K562 (cell line): ENCODE measurements around the gene ARHGEF6. TPM values are rescaled to one million over a fixed set of nuclear protein-coding genes. Genes with fewer than 3 reads are reported as not detected.

ENCODE experiments used
- BRF2 ChIP-seq: IDR thresholded peaks from 3 replicates; pipeline ENCODE4 v1.6.1; 2011; ENCODE audit warnings: borderline replicate concordance, mild to moderate bottlenecking; ENCODE audit not compliant: insufficient read length, insufficient read depth
- CBX2 ChIP-seq: fragments of 200-600 bp; sonication (generic); IDR thresholded peaks from one replicate; pipeline ENCODE4 v1.6.1; 2012; ENCODE audit warnings: mild to moderate bottlenecking, low read length, inconsistent platforms; ENCODE audit not compliant: insufficient read depth, poor library complexity, severe bottlenecking
- CEBPG ChIP-seq, 3 experiments: fragments of 200-800 bp in 1 of 3; sonication (Bioruptor generic) in 1 of 3; sonication (generic) in 1 of 3; formaldehyde crosslinking in 1 of 3; IDR thresholded peaks in 2 of 3; conservative IDR thresholded peaks in 1 of 3; 2 replicates each; pipeline versions ENCODE4 v1.6.1 to v1.8.0; 2016 to 2022; ENCODE audit warnings: missing compliant biosample characterization in 2 of 3, missing genetic modification characterization in 2 of 3, mild to moderate bottlenecking in 1 of 3, missing genetic modification reagents in 1 of 3
- COPS2 ChIP-seq: fragments of 450-650 bp; conservative IDR thresholded peaks from 2 replicates; pipeline ENCODE4 v1.6.1; 2016; ENCODE audit warnings: mild to moderate bottlenecking, moderate library complexity
- DIDO1 ChIP-seq: fragments of 450-650 bp; IDR thresholded peaks from 2 replicates; pipeline ENCODE4 v1.6.1; 2016; ENCODE audit warnings: low read depth, missing biosample characterization, missing genetic modification characterization
- E2F1 ChIP-seq: sonication (generic); formaldehyde crosslinking; IDR thresholded peaks from 2 replicates; pipeline ENCODE4 v1.8.1; 2023; ENCODE audit warnings: mild to moderate bottlenecking, missing genetic modification reagents, moderate library complexity
- ELF4 ChIP-seq: fragments of 450-650 bp; formaldehyde crosslinking; IDR thresholded peaks from 2 replicates; pipeline ENCODE4 v1.4.0; 2022; ENCODE audit warnings: missing genetic modification characterization
- ELK1 ChIP-seq: sonication (generic); formaldehyde crosslinking; IDR thresholded peaks from 2 replicates; pipeline ENCODE4 v1.8.1; 2022; ENCODE audit warnings: missing genetic modification reagents
- ILF3 ChIP-seq: fragments of 450-650 bp; IDR thresholded peaks from 2 replicates; pipeline ENCODE4 v1.6.1; 2018; ENCODE audit warnings: antibody characterized with exemption, mild to moderate bottlenecking, moderate library complexity, borderline replicate concordance
- IRF2 ChIP-seq: sonication (generic); formaldehyde crosslinking; IDR thresholded peaks from 2 replicates; pipeline ENCODE4 v1.8.1; 2022; ENCODE audit warnings: mild to moderate bottlenecking, missing genetic modification reagents
- JUNB ChIP-seq: fragments of 450-650 bp; formaldehyde crosslinking; conservative IDR thresholded peaks from 2 replicates; pipeline ENCODE4 v1.4.0; 2020; ENCODE audit warnings: mild to moderate bottlenecking
- KHSRP ChIP-seq: fragments of 450-650 bp; IDR thresholded peaks from 2 replicates; pipeline ENCODE4 v1.6.1; 2017
- LEF1 ChIP-seq: fragments of 450-650 bp; IDR thresholded peaks from 2 replicates; pipeline ENCODE4 v1.6.1; 2016; ENCODE audit warnings: mild to moderate bottlenecking
- MAX ChIP-seq: sonication (generic); formaldehyde crosslinking; IDR thresholded peaks from 2 replicates; pipeline ENCODE4 v1.9.0; 2022; ENCODE audit warnings: mild to moderate bottlenecking, missing genetic modification reagents
- NCOR1 ChIP-seq: fragments of 450-650 bp; IDR thresholded peaks from 2 replicates; pipeline ENCODE4 v1.6.1; 2016; ENCODE audit warnings: mild to moderate bottlenecking, moderate library complexity
- NR3C1 ChIP-seq: sonication (generic); formaldehyde crosslinking; IDR thresholded peaks from 2 replicates; pipeline ENCODE4 v1.8.1; 2022; ENCODE audit warnings: missing genetic modification reagents
- PHB ChIP-seq: fragments of 250-450 bp; sonication (Bioruptor Pico); IDR thresholded peaks from 2 replicates; pipeline ENCODE4 v1.5.0; 2021
- POLR2AphosphoS5 ChIP-seq: IDR thresholded peaks from 2 replicates; pipeline ENCODE4 v1.6.1; 2011; ENCODE audit warnings: mild to moderate bottlenecking, low read depth, low read length, moderate library complexity; ENCODE audit not compliant: control insufficient read depth, insufficient read depth
- RHOXF2B ChIP-seq: fragments of 250-450 bp; sonication (Bioruptor Pico); conservative IDR thresholded peaks from 2 replicates; pipeline ENCODE4 v1.5.1; 2021
- SIRT6 ChIP-seq: IDR thresholded peaks from one replicate; pipeline ENCODE4 v1.6.1; 2012; ENCODE audit warnings: low read depth, mild to moderate bottlenecking, control low read depth, inconsistent platforms, low read length, moderate library complexity
- SMAD2 ChIP-seq: fragments of 150-350 bp; IDR thresholded peaks from 2 replicates; pipeline ENCODE4 v1.6.1; 2014; ENCODE audit warnings: low read depth, mild to moderate bottlenecking, low read length
- TCFL5 ChIP-seq: fragments of 250-450 bp; sonication (Bioruptor Pico); conservative IDR thresholded peaks from 2 replicates; pipeline ENCODE4 v1.6.1; 2021; ENCODE audit warnings: mild to moderate bottlenecking, moderate library complexity, matching md5 sums
- YBX1 ChIP-seq: fragments of 450-650 bp; IDR thresholded peaks from 2 replicates; pipeline ENCODE4 v1.7.1; 2016; ENCODE audit warnings: mild to moderate bottlenecking
- ZNF184 ChIP-seq: sonication (generic); formaldehyde crosslinking; IDR thresholded peaks from 2 replicates; pipeline ENCODE4 v1.5.0; 2020; ENCODE audit warnings: missing genetic modification reagents
- ZNF586 ChIP-seq: fragments of 450-650 bp; formaldehyde crosslinking; conservative IDR thresholded peaks from 2 replicates; pipeline ENCODE4 v1.4.0; 2020; ENCODE audit warnings: mild to moderate bottlenecking, moderate library complexity
- ZNF76 ChIP-seq: fragments of 250-450 bp; sonication (Bioruptor Pico); IDR thresholded peaks from 2 replicates; pipeline ENCODE4 v1.4.0; 2020; ENCODE audit warnings: mild to moderate bottlenecking, moderate library complexity, borderline replicate concordance
- polyA plus RNA-seq, 8 experiments: library from polyadenylated mRNA; depleted of rRNA in 4 of 8; stranded (reverse) in 5 of 8; unstranded in 3 of 8; fragments of >200 nt; fragmentation: Nextera tagmentation in 2 of 8; fragmentation: Illumina TruSeq in 1 of 8; extraction: Ambion mirVana in 2 of 8; extraction: Trizol in 1 of 8; gene quantifications; 2 replicates each; pipeline versions ENCODE4 v1.2.1 to v1.2.3, GENCODE V29; 2011 to 2014; ENCODE audit warnings: inconsistent platforms in 1 of 8, missing spikeins in 1 of 8
- total RNA-seq, 7 experiments: library from RNA; depleted of rRNA in 6 of 7; stranded (reverse); fragments of >200 nt in 6 of 7; fragmentation: Illumina TruSeq in 2 of 7; extraction: Trizol in 2 of 7; gene quantifications; 2 replicates each; pipeline versions ENCODE4 v1.2.1 to v1.2.3, GENCODE V29; 2011 to 2021; ENCODE audit warnings: low replicate concordance in 1 of 7

The ARHGEF6 gene
- total and polyA plus RNA-seq, 9 of the 15 experiments (the other 6 are each of a cell fraction or from before 2014, with no cell fraction given): 2.9 to 22.1 (median 13.3) TPM

- TF ChIP-seq PHB (CRISPR knock-in tag) (no peak), ZNF184 (CRISPR knock-in tag) (no peak), ELF4 (CRISPR knock-in tag) (no peak), SMAD2 (no peak), YBX1 (no peak), RHOXF2B (no peak), NCOR1 (no peak), LEF1 (no peak), E2F1 (no peak), COPS2 (no peak), IRF2 (no peak), SIRT6 (no peak), ZNF76 (no peak), KHSRP (no peak), CBX2 (no peak), NR3C1 (CRISPR knock-in tag) (no peak), MAX (CRISPR knock-in tag) (no peak), ELK1 (CRISPR knock-in tag) (no peak), DIDO1 (tag) (no peak), ZNF586 (no peak), BRF2 (no peak), POLR2AphosphoS5 (no peak), ILF3 (no peak), TCFL5 (CRISPR knock-in tag) (no peak), CEBPG (CRISPR knock-in tag; IDR thresholded peaks at IDR 0.05) (no peak), CEBPG (tag; conservative IDR thresholded peaks at IDR 0.05 in 1 of 2, IDR thresholded peaks at IDR 0.05 in 1 of 2) (peak; percentile 46 to 69; a peak in 2 of 4 replicates), JUNB (CRISPR knock-in tag) (no peak)
Observed at GRCh38 chrX:136779346-136779781, 1.4 kb downstream of the ARHGEF6 start (continued).
